ENCODE measurements around the gene VDAC1.

Gene VDAC1

GRCh38 chr5:133994297-133994989, 10.3 kb downstream of the VDAC1 start:
- TF ChIP-seq REST (IDR thresholded peaks at IDR 0.05; ENCODE audit: low read depth) (0 out of 2 replicates have a peak, but pooled peaks have one; percentile 14), YY1 (IDR thresholded peaks at IDR 0.05; ENCODE audit: low read depth) (no peak)

GRCh38 chr5:133993185-133993936, 11.4 kb downstream of the VDAC1 start:
- TF ChIP-seq NFIC (IDR thresholded peaks at IDR 0.05) (peak; percentile 74), TCF12 (IDR thresholded peaks at IDR 0.05; ENCODE audit: low read depth) (no peak), YY1 (IDR thresholded peaks at IDR 0.05; ENCODE audit: low read depth) (no peak), TEAD4 (IDR thresholded peaks at IDR 0.05) (peak; percentile 76)
- TF ChIP-seq, protein P1, sequence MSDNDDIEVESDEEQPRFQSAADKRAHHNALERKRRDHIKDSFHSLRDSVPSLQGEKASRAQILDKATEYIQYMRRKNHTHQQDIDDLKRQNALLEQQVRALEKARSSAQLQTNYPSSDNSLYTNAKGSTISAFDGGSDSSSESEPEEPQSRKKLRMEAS (IDR thresholded peaks at IDR 0.05) = peak; percentile 27; the same call in 1 of the 2 replicates

GRCh38 chr5:133992429-133993155, 12.2 kb downstream of the VDAC1 start:
- no peak for TF ChIP-seq EGR1 (IDR thresholded peaks at IDR 0.05)
- TF ChIP-seq FOXM1 (IDR thresholded peaks at IDR 0.05; ENCODE audit: borderline replicate concordance, low read depth) = no peak
- no peak for TF ChIP-seq TEAD4 (IDR thresholded peaks at IDR 0.05)
- no peak for TF ChIP-seq EP300 (IDR thresholded peaks at IDR 0.05; ENCODE audit: borderline replicate concordance)
- no peak for TF ChIP-seq REST (IDR thresholded peaks at IDR 0.05; ENCODE audit: low read depth)

GRCh38 chr5:133991171-133991910, 13.4 kb downstream of the VDAC1 start:
- TF ChIP-seq REST (IDR thresholded peaks at IDR 0.05; ENCODE audit: low read depth) = no peak
- no peak for TF ChIP-seq TCF12 (IDR thresholded peaks at IDR 0.05; ENCODE audit: low read depth)
- no peak for TF ChIP-seq TAF1 (IDR thresholded peaks at IDR 0.05; ENCODE audit: low read depth)
- no peak for TF ChIP-seq NFIC (IDR thresholded peaks at IDR 0.05)

- TF ChIP-seq ZBTB7A (IDR thresholded peaks at IDR 0.05; ENCODE audit: low read depth) = no peak
- no peak for TF ChIP-seq TCF12 (IDR thresholded peaks at IDR 0.05; ENCODE audit: low read depth)
- TF ChIP-seq RAD21 (IDR thresholded peaks at IDR 0.05; ENCODE audit: low read depth) = no peak
- TF ChIP-seq CEBPB (IDR thresholded peaks at IDR 0.05) = no peak
- TF ChIP-seq YY1 (IDR thresholded peaks at IDR 0.05; ENCODE audit: low read depth) = no peak
- no peak for TF ChIP-seq CREB1 (IDR thresholded peaks at IDR 0.05; ENCODE audit: low read depth)
- TF ChIP-seq EGR1 (IDR thresholded peaks at IDR 0.05) = no peak
- no peak for TF ChIP-seq USF1 (IDR thresholded peaks at IDR 0.05)
- TF ChIP-seq REST (IDR thresholded peaks at IDR 0.05; ENCODE audit: low read depth) = no peak
- TF ChIP-seq NFIC (IDR thresholded peaks at IDR 0.05) = no peak
- TF ChIP-seq, protein P1 (IDR thresholded peaks at IDR 0.05) = no peak
Measured at GRCh38 chr5:133990396-133990795, 14.4 kb downstream of the VDAC1 start.
